GM15510 (cell line): Measurements from ENCODE around the gene HES7.

Experiments used
- POLR2A ChIP-seq: IDR thresholded peaks from 3 replicates; pipeline ENCODE4 v1.6.1; 2011; ENCODE audit warnings: borderline replicate concordance; ENCODE audit not compliant: insufficient read length; ENCODE audit errors: extremely low read depth

The HES7 gene

DNA sequence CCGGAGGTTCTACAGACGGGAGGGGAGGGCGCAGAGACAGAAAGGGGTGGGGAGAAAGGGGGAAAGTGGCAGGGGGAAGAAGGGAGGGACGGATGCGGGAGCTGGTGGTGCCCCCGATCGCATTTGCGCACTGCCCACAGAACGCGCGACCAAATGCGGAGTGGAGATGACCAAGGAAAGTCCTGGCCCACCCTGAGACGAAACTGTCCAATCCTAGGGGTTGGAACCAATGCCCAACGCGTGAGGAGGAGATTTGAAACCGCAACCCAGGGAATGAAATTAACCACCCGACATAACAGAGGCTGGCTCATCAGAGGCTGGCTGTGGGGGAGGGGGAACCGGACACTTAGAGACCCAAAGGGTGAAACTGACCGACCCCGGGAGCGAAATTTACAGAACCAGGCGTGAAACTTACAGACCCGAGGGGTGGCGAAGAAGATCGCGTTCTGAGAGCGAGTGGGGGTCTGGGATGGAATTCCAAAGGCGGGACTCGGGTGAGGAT lies 1.4 kb downstream of the HES7 start:
- no peak for TF ChIP-seq POLR2A

DNA sequence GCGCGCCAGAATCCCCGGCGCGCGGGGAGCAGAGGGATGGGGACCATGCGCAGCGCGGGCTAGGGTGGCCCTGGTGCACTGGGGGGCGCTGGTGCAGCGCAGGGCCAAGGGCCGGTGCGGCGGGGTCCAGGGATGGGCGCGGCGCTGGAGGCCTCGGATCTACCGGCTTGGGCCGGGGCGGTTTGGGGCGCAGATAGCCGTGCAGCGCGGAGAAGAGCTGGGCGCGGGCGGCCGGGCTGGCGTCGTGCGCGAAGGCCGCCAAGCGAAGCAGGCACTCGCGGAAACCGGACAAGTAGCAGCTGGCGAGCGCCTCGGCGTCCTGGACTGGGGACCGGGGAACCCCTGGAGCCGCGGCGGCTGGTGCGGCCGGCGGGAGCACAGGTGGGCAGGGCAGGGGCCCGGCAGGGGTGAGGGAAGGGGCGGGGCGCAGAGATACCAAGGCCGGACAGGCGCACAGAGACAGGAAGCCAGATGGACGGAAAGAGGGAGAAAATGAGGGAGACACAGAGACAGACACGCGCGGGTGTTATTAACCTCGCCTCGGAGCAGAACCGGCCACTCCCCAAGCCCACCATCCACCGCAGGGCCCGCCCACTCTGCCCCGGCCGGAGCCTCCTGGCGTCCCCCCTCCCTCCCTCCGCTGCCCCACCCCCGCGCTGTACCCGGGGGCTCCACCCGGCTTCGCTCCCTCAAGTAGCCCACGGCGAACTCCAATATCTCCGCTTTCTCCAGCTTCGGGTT lies 2.1 kb downstream of the HES7 start:
- TF ChIP-seq POLR2A: no peak

DNA sequence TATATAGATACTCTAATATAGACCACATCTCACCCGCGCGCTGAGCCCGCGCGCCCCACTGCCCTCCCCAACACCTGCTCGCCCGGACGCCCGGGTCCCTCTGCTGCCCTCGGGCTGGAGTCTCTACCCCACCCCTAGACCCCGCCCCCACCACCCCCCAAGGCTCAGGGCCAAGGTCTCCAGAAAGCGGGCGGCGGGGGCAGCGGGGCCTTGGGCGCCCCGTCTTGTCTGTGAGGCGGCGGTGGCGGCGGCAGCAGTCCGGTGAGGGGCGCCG lies 2.6 kb downstream of the HES7 start:
- no peak for TF ChIP-seq POLR2A

DNA sequence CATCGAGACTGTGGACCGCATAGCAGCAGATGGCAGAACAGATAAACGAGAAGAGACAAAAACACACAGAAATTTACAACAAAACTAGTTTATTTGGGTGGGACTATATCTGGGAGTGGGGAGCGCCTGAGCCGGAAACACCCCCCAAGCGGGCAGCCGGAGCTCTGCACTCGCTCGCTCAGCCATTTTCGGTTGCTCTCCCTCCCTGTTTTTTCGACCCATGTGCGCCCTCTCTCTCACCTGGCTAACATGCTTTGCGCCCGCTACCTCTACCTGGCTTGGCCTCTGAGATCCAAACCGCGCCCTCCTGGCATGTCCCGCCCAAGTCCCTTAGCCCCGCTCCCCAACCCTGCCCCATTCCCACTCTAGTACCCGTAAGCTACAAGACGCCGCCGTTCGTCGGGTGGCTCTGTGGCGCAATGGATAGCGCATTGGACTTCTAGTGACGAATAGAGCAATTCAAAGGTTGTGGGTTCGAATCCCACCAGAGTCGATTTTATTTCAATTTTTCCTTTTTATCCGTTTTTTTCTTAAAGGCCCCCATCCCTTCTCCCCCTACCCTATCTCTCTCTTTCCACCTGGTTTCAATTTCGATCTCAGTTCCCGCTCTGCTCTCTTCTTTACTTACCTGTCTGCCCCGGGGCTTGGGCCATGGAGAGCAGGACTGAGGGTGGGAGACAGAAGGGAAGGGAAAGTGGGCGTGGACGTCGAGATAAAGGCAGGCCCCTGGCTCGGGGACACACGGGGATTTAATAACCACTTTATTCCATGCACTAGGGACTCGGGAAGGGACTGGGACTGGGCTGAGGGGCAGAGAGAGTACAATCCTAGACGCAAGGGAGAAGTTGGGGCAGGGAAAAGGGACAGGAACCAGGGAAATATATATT lies 3.1 kb downstream of the HES7 start:
- TF ChIP-seq POLR2A: no peak

DNA sequence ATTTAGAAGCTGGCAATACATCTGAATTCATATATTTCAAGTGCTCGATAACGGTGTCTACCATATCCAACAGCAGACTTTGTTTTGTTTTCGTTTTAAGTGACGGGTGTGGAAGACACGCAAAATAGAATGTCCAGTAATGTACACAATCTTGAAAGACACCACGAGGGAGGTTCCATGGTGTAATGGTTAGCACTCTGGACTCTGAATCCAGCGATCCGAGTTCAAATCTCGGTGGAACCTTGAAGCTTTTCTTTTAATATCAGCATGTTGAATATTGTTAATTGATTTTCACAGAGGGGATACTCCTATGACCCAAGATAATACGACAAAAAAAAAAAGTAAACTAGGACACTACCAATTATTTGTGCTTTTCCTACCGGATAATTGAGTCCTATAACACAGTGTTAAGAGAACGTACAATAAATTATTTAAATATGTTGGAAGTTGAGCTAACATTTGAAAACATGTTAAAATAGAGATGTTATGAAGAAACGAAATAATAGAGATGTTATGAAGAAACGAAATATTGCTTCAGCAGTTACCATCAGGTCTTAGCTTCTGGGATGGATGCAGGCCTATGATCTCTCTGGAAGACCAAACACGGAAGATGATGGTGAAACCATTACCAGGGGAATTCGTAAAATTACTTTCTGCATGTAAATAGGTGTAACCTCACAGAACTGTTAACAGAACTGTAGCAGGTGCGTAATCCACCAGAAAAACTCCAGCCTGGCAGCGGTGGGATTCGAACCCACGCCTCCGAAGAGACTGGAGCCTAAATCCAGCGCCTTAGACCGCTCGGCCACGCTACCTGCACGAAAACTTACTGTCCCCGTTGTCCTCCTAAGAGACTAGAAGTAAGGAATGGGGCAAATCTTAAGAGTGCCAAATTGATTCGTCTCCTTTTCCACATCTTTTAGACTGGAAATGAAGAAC lies 4.1 kb downstream of the HES7 start:
- TF ChIP-seq POLR2A: no peak

DNA sequence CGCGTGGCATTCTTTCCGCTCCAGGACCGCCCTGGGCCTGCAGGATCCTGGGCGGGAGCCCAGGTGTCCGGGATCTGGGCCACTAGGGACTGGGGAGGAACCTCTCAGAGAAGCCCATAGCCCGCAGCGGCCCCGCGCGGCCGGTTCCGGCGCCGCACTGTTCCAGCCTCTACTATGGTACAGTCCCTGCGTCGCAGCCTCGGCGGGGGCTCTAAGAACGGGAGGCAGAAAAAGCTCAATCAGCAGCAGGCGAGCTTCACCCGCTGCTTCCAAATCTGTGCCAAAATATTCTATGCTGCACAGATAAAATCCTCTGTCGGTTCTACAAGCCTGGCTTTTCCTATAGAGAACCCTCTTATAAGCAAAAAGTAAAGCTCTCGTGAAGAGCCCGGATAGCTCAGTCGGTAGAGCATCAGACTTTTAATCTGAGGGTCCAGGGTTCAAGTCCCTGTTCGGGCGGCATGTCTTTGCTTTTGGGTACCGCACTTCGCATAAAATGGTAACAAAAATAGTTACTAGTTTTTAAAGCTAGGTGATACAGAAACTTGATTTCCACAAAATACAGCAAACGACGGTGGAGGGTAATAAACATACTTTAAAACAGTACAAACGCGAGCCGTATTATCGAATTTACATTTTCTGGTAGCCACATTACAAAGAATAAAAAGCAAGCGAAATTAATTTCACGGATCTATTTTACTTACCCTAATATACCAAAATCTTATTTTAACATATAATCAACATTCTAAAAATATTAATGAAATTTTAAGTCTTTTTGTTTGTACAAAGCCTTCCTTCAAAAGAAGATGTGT lies 4.9 kb downstream of the HES7 start:
- TF ChIP-seq POLR2A: no peak

DNA sequence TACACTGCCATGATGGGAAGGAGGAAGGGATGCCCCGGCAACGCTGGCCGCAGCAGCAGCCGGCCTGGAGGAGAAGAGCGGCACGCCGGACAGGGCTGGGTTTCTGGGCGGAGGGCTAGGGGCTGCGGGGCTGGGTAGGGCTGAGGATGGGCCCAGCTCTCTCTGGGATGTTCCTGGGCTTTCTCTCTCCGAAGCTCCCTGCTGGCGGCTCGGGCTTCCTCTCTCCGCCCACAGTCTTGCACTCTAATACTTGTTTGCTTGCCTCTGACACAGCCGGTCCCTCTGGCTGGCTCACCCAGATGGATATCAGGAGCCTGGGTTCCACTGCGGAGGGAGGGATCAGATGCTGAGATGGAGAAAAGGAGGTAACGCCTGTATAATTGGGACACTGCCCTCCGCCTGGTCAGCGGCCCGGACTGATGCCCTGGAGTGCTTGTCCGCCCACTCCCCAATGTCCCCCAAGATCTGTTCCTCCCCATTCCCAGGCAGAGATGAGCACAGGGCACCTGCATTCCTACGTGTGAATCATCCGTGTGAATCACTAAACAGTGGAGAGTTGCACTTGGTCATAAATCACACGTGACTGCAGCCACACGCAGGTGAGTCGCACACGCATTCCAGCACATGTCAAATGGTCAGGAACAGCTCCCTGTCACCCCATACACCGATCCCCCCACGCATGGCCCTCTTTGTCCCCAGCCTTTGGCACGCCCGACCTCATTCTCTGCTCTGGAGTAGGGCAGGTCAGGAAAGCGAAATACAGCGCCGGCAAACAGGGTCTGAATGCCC lies 5.7 kb downstream of the HES7 start, which contains the start of gene ALOXE3:
ALOXE3 (minus strand) TSS at position 535 of the 789 bp plus-strand sequence; CDS start at position 11, 524 bp downstream.
- TF ChIP-seq POLR2A: no peak

DNA sequence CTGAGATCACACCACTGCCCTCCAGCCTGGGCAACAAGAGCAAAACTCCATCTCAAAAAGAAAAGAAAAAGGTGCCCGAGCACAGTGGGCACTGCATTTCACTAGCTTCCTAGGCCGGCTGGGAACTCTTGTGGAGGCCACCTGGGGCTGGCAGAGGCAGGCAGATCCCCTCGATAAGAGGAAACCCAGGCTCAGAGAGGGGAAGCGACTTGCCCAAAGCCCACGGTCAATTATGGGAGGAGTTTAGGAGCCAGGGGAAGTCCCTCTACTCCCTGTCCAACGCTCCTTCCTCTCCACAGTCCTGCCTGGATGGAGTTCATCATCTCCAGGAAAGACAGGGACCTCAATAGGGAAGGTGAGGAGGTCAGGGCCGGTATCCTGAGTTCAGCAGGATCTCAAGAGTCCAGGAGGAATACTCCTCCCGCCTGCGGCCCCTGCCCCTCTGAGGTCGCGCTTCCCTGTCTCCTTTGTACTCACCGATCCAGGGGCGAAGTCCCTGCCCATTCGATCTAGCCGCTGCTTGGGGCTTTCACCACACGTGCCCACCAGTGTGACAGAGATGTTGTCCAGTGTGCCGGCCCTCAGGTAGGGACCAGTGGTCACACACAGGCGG lies 6.4 kb downstream of the HES7 start:
- no peak for TF ChIP-seq POLR2A

DNA sequence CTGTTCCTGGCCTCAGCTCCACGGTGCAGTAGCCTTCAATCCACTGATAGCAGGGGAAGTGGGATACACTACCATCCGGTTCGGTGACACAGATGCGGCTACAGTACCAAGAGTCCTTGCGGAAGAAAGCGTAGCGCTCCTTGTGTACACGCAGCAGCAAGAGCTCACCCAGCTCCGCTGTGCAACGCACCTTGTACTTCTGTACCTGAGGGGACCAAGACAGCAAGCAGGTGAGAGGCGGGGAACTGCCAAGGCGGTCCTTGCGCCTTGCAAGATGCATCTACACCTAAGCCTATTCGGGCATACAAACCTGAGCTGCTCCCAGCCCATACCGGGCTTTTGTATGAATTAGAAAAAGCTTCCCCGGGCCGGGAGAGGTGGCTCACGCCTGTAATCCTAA lies 7.1 kb downstream of the HES7 start:
- TF ChIP-seq POLR2A: no peak

DNA sequence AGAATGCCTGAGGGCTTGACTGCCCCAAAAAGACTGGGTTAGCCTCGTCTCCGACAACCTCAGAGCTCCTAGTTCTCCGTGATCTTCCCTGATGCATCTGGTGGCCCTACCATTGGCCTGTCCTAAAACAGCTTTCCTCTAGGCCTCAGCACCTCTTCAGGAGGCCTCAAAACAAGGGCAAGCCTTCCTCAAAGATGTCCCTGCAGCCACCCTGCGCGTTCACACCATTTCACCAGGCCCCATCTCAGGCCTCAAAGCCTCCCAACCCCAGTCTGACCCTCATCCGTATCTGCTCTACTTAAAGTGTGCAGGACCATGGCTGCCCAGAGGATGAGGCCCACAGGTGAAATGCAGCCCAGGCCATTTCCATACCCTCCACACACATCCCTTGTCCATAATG lies 13.0 kb downstream of the HES7 start:
- TF ChIP-seq POLR2A: no peak

DNA sequence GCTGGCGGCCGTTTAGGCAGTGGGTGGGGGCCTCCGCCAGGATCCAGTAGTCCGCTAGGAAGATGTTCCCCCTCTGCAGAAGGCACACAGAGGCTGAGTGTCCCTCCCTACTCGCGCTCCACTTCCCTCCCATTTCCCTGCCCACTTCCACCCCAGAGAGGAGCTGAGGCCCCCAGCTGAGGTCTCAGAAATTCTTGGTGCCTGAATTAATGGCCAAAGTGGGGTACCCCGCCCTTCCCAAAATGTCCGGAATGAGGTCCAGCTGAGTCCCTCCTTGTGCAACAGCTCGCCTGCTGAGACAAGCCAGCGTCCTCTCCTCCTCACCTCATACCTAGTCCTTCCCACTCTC lies 13.5 kb downstream of the HES7 start:
- TF ChIP-seq POLR2A: no peak

DNA sequence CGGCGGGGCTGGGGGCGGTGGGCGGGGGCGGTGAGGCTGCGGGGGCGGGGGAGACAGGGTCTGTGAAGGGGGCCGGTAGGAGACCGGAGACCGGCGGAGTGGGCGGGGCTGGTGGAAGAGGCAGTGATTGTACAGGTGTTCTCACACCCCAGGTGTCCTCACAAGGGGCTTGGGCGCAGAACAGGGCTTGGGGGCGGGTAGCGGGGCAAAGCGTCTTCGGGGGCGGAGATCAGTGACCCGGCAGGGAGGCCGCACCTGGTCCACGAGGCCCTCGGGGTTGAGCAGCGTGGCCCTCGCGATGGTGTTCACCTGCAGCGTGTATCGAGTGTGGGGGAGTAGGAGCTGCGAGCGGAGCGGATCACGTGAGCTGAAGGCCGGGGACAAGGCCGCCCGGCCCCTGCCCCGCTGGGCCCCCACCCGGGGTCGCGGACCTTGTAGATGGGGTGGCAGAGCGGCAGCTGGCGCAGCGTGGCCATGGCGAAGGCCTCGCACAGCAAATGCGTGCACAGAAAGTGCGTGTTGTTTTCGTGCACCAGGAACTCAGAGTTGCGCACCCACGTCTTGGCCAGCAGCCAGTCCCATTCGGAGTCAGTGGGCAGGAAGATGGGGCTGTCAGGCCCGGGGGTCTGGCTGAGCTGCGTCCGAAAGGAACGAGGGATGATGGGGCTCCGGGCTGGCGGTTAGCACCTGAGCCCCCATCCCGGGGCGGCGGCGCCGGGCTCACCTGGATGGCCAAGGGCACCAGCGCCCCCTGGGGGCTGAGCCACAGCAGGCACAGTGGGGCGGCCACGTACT lies 14.0 kb downstream of the HES7 start:
- no peak for TF ChIP-seq POLR2A

DNA sequence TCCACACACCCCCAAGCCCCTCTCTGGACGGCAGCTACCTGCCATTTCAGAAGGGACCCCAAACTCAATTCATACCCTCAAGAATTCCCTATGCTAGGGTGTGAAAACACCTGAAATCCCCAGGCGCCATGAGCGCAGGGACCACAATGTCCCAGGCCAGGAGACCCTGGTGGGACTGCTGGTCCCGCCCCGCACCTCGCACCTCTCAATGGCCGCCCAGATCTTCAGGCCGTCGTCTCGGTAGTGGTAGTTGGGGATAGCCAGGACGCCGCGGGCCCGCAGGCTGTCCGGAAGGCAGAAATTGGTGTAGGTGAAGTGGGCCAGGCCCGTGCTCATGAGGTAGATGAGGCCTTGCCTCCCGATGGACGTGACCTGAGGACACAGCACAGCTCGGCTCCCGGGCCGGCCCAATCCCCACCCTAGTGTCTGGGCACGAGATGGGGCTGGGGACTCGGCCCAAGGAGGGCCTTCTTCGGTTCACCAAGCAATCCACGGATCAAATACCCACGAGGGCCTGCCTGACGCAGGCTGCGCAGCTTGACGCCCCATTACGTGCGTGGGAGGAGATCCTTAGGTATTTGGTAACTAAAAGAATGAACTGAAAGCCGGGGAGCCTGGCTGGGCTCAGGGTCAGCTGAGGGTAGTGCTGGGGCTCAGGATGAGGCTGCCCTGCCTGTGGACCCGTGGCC lies 14.8 kb downstream of the HES7 start:
- TF ChIP-seq POLR2A: no peak
